ENCODE results near the gene EIF2S2. TPM values are rescaled to one million over a fixed set of nuclear protein-coding genes. Genes with fewer than 3 reads are reported as not detected.

The EIF2S2 gene
- total RNA-seq, 2 donors from 2014 or later = 22.6 to 40.2 TPM

GRCh38 chr20:34131491-34131890 lies 19.4 kb upstream of the EIF2S2 start:
- no peak overlapping the region for H3K27ac ChIP-seq
- H3K4me3 ChIP-seq = no peak overlapping the region
- no peaks in the 10 kb centered on the region for H3K27me3 ChIP-seq
- H3K4me1 ChIP-seq = no peaks in the 10 kb centered on the region
- DNase-seq = no peak
- TF ChIP-seq POLR2A (IDR thresholded peaks at IDR 0.05) (no peak), CTCF (IDR thresholded peaks at IDR 0.05) (no peak)
- no peaks in the 10 kb centered on the region for H3K36me3 ChIP-seq (replicated peaks in 1 of 2; ENCODE audit: insufficient read depth in 1 of 2, low read depth in 2 of 2)
- intact Hi-C loops (cut with DNase I) = no loop called here
- no peak for ATAC-seq
- H3K9me3 ChIP-seq = no peaks in the 10 kb centered on the region
- WGBS, 2 donors = 82 to 83% methylated on average over 4 of the region's 4 CpGs

- Histone ChIP-seq H3K4me1 (no peaks in the 10 kb centered on the region), H3K27ac (no peak overlapping the region), H3K9me3 (no peaks in the 10 kb centered on the region), H3K27me3 (no peaks in the 10 kb centered on the region), H3K4me3 (no peak overlapping the region), H3K36me3 (replicated peaks in 1 of 2; ENCODE audit: insufficient read depth in 1 of 2, low read depth in 2 of 2) (no peaks in the 10 kb centered on the region)
- intact Hi-C loops (cut with DNase I) = no loop called here
- 1 to 2% methylated on average over 10 of the region's 10 CpGs for whole genome bisulfite sequencing, 2 donors
- ATAC-seq (peak; percentile 95), DNase-seq (peak; percentile 59 to 80 (median 76))
- TF ChIP-seq CTCF (IDR thresholded peaks at IDR 0.05) (peak; percentile 78 to 93 (median 87)), POLR2A (IDR thresholded peaks at IDR 0.05) (no peak)
Measured at GRCh38 chr20:34129518-34130162, 17.6 kb upstream of the EIF2S2 start.

GRCh38 chr20:34127792-34128191 lies 15.7 kb upstream of the EIF2S2 start:
- no peak for ATAC-seq
- H3K27me3 ChIP-seq = no peaks in the 10 kb centered on the region
- H3K36me3 ChIP-seq (replicated peaks in 1 of 2; ENCODE audit: insufficient read depth in 1 of 2, low read depth in 2 of 2) = no peaks in the 10 kb centered on the region
- 75 to 91% methylated on average over 10 of the region's 10 CpGs for WGBS, 2 donors
- intact Hi-C loops (cut with DNase I) = no loop called here
- no peaks in the 10 kb centered on the region for H3K9me3 ChIP-seq
- no peak overlapping the region for H3K27ac ChIP-seq
- no peaks in the 10 kb centered on the region for H3K4me1 ChIP-seq
- DNase-seq = no peak
- H3K4me3 ChIP-seq = no peak overlapping the region
- TF ChIP-seq CTCF (IDR thresholded peaks at IDR 0.05) (no peak), POLR2A (IDR thresholded peaks at IDR 0.05) (no peak)

GRCh38 chr20:34124469-34125249 lies 12.6 kb upstream of the EIF2S2 start:
- WGBS, 2 donors = 61 to 64% methylated on average over 2 of the region's 2 CpGs

More at GRCh38 chr20:34124469-34125249, 12.6 kb upstream of the EIF2S2 start:
- no peaks in the 10 kb centered on the region for H3K4me1 ChIP-seq
- DNase-seq (no peak), ATAC-seq (no peak)
- no peaks in the 10 kb centered on the region for H3K27me3 ChIP-seq
- TF ChIP-seq CTCF (IDR thresholded peaks at IDR 0.05) (no peak), POLR2A (IDR thresholded peaks at IDR 0.05) (no peak)
- H3K36me3 ChIP-seq (replicated peaks in 1 of 2; ENCODE audit: insufficient read depth in 1 of 2, low read depth in 2 of 2) = no peaks in the 10 kb centered on the region
- no peak overlapping the region for H3K4me3 ChIP-seq
- no peaks in the 10 kb centered on the region for H3K9me3 ChIP-seq
- no peak overlapping the region for H3K27ac ChIP-seq
- intact Hi-C loops (cut with DNase I) = no loop called here

Measured in body of pancreas (tissue), 4 donors.